HG03060 (cell line): ENCODE measurements around the gene IGLL5.

Experiments used
- ATAC-seq: cut with Tn5 transposase; IDR thresholded peaks from one replicate; pipeline ENCODE4 v1.9.1; 2021; ENCODE audit warnings: low read depth, moderate number of reproducible peaks; ENCODE audit not compliant: unreplicated experiment

IGLL5 gene

DNA sequence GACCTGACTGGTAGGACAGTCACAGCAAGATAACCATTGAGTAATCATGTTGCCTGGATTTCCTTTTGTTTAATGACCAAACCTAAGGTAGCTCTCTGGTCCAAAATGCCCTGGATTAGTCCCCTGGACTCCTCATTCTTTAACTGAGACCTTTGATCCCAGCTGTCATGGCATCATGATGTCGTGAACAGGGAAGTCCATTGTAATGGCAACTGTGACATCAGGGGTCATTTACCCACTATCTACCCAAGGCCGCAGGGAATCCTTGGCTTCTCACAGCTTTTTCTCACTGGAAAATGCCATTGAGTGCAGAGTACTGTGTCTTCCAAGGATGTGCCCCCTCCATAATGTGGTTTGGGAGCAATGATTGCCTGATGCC, 29.1 kb upstream of the IGLL5 start:
- ATAC-seq = no peak

DNA sequence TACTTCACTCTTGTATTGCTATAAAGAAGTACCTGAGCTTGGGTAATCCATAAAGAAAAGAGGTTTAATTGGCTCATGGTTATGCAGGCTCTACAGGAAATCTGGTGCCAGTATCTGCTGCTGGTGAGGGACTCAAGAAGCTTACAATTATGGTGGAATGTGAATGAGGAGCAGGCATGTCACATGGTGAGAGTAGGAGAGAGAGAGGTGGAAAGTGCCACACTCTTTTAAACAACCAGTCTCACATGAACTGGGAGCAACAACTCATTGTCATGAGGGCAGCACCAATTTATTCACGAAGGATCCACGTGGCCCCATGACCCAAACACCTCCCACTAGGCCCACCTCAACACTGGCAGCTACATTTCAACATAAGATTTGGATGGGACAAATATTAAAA, 24.6 kb upstream of the IGLL5 start:
- ATAC-seq = no peak

DNA sequence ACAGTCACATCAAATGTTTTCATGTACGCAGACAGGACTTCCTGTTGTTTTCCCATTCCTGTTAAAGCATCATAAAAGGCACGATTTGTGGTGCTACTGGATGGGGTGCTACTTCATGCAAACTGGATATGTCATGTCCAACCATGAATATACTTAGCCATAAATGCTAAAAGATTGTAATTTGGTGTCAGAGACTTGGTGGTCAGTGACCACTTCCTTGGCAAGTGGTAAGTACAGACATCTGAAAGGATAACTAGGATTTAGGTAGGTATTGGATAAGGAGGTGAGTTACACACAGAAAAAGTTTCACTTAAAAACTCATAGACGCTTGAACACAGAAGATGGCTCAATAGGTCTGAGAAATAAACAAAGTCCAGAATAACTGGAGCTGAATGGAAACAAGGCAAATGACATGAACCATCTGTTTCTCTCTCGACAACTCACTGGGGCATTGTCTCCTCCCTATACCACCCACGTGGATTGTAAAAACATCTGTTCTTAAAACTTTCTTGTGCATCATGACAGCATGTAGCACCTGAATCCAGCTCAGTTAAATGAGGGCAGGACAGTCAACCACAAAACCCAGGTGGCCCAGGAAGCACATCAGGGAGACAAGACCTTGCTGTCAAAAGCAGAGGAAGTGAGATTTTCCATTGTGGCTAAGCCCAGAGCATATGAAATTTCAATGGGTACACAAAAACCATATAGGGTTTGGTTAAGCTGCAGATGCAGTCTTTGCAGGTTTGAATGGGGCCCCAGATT, 22.1 kb upstream of the IGLL5 start:
- no peak for ATAC-seq

DNA sequence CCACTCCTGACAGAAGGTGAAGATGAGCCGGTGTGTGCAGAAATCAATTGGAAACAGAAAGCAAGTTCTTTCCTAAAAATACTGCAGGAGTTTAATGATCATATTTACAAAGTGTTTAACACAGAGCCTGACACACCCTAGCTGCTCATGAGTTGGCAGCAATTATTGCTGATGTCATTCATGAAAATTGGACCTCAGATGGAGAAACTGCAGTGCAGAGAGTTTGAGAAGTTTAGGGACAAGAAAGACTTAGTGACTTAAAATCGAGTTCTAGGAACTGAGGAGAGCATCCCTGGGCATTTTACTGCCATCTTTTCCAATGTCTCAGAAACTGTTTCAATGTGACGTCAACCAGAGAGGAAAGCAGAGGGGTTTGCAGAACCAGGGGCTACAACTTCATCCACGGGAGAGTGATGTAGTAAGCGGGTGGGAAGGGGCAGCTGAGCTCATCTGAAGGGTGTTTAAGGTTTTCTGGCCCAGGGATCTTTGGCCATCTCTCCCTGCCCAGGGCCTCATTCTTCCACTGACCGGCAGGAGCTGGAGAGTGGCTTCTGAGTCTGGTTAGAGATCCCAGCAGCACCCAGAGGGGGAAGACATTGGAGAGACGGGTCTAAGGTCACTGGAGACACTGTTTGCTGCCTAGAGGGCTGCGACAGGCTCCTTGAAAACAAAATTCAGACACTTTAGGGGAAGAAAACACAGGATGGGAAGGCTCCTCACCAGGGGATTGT, 21.1 kb upstream of the IGLL5 start:
- ATAC-seq = no peak

DNA sequence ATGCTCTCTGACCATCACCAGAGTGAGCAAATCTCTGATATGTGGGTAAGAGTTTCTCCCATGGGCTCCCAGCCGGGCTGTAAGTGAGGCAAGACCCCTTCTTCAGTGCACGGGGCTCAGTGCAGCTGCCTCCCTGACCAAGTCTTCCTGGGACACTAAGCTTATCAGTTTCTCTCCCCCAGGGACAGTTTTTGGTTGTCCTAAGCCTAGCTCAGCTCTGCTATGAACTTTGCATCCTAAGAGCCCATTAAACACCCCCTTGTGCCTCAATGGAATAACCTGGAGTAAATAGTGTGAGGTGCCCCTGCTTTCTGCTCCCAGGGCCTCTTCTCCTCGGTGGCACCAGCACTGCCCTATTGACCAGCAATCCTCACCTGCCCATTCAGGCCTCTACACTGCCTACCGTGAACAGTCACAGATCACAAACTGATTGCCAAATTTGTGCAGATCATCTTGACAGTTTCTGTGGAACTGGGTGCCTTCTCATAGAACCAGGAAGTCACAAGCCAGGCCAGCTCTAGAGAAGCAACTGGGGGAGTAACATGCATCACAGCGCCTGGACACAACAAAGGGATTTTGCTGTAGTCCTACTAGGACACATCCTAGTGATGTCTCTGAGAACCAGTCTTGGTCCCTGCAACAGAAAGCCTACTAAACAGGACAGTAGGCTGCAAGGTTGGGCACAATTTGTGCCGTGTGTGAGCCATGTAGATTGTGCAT, 19.5 kb upstream of the IGLL5 start:
- ATAC-seq = no peak

DNA sequence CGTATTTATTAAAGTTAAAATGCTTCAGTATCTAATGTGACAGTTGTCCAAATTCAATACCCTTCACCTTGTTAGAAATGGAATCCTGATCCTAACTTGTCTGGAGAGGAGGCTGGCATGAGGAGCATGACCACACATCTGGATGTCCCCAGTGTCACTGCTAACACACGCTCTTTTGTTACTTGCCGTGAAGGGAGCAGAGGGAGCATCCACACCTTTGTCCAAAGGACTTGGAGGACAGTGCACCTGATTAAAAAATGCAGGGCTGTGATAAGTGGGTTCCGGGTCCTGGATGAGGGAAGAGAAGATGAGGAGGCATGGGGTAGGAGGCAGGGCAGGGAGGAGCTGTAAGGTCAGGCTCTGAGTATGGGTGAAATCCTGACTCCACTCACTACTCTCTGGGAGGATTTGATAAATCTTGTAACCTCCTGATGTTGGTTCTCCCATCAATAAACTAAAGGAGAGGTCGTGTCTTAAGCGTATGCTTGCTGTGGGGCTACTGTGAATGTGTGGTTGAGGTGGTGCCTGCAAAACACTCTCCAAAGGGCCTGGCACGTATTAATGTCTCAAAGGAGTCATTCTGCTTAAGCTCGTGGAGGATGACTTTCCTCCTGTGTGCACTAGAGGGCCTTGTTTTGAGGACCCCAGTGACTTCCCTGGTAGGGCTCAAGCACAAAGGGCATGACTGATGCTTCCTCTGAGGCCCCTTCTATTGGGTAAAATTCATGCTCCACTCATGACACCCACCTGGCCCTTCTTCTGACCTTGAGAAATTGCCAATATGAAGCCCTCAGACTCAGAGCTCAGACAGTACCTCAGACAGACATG, 16.8 kb upstream of the IGLL5 start:
- ATAC-seq = no peak

DNA sequence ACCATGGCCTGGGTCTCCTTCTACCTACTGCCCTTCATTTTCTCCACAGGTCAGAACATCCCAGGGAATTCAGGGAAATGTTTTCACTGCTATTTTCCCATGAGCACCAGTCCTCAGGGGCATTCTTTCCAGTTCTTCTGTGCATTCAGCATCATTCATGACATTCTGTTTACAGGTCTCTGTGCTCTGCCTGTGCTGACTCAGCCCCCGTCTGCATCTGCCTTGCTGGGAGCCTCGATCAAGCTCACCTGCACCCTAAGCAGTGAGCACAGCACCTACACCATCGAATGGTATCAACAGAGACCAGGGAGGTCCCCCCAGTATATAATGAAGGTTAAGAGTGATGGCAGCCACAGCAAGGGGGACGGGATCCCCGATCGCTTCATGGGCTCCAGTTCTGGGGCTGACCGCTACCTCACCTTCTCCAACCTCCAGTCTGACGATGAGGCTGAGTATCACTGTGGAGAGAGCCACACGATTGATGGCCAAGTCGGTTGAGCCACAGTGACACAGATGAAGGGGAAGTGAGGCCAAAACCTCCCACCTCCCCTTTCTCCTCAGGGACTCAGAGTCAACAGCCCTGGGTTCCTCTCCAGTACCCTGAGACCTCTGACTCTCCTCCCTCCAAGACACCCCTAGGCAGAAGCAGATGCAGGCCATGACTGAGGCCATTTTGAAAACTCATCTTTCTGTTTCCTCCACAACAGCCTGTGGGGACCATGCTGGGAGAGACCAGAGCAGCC, 15.9 kb upstream of the IGLL5 start:
- ATAC-seq = no peak

DNA sequence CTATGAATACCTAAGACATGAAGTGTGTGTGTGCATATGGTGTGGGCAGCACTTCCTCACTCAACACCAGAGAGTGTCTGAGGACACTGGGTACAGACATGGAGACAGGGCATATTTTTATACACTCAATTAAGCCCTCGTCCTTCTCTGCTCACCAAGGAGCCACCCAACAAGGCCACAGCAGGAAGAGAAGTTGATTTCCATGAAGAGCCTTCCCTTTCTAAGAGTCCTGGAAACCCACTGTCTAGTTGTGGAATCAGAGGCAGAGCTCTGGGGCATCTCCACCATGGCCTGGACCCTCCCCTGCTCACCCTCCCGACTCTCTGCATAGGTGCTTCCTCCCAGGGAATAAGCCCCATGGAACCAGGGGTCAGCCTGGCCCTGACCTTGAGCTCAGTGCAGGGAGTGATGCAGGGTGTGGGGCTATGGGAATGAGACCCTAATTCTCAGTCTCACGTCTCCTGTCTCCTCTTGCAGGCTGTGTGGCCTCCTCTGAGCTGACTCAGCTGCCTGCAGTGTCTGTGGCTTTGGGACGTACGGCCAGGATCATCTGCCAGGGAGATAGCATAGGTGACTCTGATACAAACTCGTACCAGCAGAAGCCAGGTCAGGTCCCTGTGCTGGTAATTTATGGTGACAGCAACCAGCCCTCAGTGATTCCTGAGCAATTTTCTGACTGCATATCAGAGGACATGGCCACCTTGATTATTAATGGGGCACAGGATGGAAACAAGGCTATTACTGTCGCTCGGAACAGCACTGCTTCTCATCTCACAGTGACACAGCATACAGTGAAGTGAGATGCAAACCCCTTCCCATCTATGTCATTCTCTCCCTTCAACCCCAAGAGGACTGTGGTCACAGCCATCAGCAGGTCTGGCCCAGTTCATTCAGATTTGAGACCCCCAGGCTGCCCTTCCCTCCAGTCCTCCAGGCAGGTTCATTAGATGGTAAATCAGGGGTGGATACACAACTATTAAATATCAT, 14.6 kb upstream of the IGLL5 start:
- no peak for ATAC-seq

DNA sequence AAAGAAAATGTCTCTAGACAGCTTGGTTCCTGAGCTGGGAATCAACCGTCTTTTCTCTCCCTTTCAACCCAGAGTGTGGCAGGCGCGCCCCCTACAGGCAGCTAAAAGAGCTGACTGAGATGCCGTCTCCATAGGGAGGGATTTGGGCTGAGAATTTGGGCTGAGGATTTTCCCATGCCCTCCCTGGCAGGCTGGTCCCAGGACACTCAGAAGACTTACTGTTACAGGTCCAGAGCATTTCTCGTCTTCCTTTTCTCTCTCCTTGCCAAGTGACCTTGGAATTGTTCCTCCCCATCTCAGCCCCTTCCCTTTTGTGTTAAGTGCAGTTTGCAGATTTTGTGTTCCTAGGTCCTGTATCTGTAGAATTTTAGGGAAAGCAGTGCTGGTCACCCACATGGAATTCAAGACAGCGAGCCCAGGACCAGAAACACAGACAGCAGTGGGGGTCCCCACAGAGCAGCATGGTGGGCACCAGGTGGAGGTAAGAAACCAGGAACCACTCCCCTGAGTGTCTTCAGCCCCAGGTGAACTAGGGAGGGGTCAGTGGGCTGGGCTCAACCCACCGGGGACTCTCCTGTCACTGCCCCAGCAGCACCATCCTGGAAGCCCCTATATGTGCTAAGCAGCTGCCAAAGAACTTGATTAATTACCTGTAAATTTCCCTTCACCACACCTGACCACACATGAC, 9.9 kb upstream of the IGLL5 start:
- no peak for ATAC-seq

DNA sequence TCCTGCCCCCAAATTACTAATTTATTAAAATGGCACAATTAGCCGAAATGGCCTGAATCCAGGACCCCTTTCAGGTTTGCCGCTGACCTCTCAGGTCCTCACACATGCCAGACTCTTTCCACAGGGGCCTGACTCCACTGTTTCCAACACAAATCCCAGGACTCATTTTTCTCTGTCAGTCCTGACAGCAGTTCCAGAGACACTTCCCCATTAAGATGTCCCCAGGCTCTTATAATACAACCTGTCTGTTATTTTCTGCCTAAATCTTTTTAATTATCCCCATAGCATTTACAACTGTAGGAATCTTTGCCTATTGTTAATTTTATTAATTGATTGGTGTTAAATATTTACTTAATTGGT, 9.4 kb upstream of the IGLL5 start:
- no peak for ATAC-seq

DNA sequence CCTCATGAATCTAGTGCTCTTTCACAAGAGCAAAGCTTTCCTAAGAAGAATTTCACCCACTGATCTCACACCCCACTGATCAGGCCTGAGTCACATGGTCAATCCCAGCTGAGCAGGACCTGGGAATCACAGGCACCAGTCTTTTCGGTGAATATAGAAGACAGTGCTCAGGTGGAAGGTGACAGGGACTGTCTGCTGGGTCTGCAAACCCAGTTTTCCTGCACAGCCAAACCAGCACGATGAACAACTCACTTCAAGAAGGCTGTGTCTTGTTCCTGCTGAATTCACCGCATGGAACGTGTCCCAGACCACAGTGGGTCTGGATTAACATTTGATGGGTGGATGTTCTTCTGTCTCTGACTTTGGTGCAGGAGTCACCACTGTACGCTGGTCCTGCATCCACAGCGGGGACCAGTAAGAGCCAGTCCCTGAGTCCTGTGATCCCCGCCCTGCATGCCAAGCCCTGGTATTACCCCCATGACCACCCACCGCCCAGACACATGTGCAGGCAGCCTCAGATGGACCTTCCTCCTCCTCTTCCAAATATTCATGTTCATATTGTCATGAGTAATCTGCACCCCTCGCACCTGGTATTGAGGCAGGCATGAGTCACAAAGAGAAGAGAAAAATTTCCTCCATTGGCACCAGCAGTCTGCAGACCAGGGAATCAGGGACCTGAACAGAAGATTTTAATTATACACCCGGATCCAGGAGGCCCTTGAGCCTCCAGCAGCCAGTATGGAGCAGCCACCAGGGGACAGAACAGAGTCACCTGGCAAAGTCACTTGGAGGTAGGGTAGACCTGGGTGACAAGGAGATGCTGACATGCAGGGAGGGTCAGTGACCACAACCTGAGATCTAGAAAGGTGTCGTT, 8.6 kb upstream of the IGLL5 start:
- ATAC-seq = no peak

DNA sequence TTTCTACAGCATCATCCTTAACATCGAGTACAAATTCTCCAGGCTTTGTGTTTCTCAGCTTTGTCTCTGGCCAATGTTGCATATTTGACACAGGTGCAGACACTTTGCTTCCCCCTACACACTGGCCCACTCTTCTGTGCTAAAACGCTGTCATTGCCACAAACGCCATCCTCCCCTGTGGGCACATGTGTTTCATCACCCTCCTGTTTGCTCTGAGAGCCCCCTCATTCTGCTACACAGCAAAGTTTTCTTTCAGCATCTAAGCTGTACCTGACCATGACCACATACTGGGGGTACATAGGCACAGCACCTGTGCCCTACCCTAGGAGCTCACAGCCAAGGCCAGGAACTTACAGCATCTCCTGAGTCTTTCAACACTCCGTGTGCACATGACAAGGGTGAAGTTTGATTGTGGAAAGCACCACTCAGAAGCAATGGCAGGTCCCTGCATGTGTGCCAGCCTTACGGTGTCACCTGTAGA, 7.9 kb upstream of the IGLL5 start:
- ATAC-seq = no peak

DNA sequence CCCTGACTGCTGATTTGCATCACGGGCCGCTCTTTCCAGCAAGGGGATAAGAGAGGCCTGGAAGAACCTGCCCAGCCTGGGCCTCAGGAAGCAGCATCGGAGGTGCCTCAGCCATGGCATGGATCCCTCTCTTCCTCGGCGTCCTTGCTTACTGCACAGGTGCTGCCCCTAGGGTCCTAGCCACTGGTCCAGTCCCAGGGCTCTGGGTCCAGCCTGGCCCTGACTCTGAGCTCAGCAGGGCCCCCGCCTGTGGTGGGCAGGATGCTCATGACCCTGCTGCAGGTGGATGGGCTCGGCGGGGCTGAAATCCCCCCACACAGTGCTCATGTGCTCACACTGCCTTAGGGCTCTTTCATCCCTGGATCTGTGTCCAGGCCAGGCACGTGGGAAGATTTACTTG, 7.0 kb upstream of the IGLL5 start:
- ATAC-seq = no peak

DNA sequence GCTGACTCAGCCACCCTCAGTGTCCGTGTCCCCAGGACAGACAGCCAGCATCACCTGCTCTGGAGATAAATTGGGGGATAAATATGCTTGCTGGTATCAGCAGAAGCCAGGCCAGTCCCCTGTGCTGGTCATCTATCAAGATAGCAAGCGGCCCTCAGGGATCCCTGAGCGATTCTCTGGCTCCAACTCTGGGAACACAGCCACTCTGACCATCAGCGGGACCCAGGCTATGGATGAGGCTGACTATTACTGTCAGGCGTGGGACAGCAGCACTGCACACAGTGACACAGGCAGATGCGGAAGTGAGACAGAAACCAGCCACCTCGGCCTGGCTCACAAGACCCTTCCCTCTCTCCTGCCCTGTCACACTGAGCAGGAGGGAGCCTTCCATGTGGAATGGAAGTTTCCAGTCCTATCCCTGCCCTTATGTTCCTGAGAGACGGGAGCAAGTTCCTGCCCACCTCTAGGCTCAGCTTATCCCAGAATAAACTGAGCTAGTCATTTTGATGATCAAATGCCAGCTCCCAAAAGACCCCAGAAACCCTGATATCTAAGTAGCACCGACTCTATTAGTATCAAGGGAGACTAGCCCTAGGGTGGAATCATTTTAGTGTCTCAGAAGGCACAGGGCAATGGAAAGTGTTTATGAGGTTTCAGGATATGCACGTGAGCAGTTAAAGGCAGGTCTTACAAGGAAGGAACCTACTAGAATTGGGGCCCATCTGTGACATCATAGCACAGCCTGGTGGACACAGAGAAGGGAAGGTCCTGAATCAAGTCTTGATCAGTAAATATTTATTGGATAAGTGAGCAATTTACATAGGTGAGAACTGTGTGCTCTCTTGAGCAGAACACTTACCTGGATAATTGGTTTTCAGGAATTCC, 6.3 kb upstream of the IGLL5 start:
- ATAC-seq = no peak

DNA sequence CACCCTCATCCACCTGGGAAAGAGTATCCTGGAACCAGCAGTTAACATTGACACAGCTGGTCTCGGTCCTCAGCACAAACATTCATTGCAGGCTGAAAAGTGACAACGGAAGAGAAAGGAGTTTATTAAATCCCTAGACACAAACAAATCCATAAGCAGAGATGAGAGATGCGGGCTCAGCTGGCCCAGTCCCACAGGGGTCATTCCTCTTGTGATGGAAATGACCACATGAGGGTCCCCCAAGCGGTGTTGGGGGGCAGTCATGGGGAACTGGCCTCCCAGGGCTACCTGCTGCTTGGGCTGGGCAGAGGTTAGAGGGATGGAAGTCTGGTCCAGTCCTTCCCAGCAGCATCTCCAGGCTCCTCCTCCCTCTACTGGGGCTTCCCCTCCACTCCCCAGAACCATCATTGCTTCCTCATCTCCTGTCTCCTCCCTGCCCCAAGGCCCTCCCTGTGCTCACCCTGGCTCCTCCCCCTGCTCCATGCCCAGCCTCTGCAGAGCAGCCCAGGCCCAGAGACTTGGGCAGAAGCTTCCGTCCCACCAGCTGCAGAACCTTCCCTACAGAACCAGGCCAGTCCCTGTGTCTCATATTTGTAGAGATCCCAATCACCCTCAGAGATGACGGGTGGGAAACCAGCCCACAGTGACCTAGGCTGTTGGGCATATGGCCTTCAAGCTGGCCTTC, 5.4 kb upstream of the IGLL5 start:
- ATAC-seq = no peak
